MM.1S (cell line): ENCODE measurements around the gene TMEM273.

Experiments
- DNase-seq: peaks from one replicate; pipeline ENCODE4 v3.0.0-alpha.2; 2015
- H2AFZ ChIP-seq: fragments of 300-600 bp; sonication (generic); 2 replicates; pipeline ENCODE4 v1.6.0; 2016; ENCODE audit warnings: antibody characterized with exemption, low read length
- H3F3A ChIP-seq: fragments of 300-600 bp; sonication (generic); 2 replicates; pipeline ENCODE4 v1.6.1; 2016; ENCODE audit warnings: mild to moderate bottlenecking, antibody characterized with exemption, low read length, moderate library complexity, mixed read lengths; ENCODE audit not compliant: insufficient read depth
- H3K27ac ChIP-seq: fragments of 300-600 bp; sonication (generic); 2 replicates; pipeline ENCODE4 v1.5.1; 2016; ENCODE audit warnings: mild to moderate bottlenecking, low read length
- H3K27me3 ChIP-seq: fragments of 300-600 bp; sonication (generic); replicated peaks from 2 replicates; pipeline ENCODE4 v1.6.0; 2016; ENCODE audit warnings: low read length; ENCODE audit not compliant: insufficient read depth
- H3K36me3 ChIP-seq: fragments of 300-600 bp; sonication (generic); replicated peaks from 2 replicates; pipeline ENCODE4 v1.6.1; 2016; ENCODE audit warnings: mild to moderate bottlenecking, low read length, mixed read lengths; ENCODE audit not compliant: insufficient read depth
- H3K4me1 ChIP-seq: fragments of 300-600 bp; sonication (generic); 2 replicates; pipeline ENCODE4 v1.6.1; 2016; ENCODE audit warnings: low read length, mixed read lengths
- H3K4me2 ChIP-seq: fragments of 300-600 bp; sonication (generic); 2 replicates; pipeline ENCODE4 v1.6.0; 2016; ENCODE audit warnings: low read depth, low read length
- H3K4me3 ChIP-seq: fragments of 300-600 bp; sonication (generic); 2 replicates; pipeline ENCODE4 v1.5.1; 2016; ENCODE audit warnings: low read length, mixed read lengths
- H3K79me2 ChIP-seq: fragments of 300-600 bp; sonication (generic); 2 replicates; pipeline ENCODE4 v1.6.1; 2016; ENCODE audit warnings: mixed run types, low read length, mixed read lengths
- H3K9ac ChIP-seq: fragments of 300-600 bp; sonication (generic); 2 replicates; pipeline ENCODE4 v1.6.1; 2016; ENCODE audit warnings: low read length, mixed read lengths
- H3K9me2 ChIP-seq: fragments of 300-600 bp; sonication (generic); replicated peaks from 2 replicates; pipeline ENCODE4 v1.6.1; 2016; ENCODE audit warnings: mild to moderate bottlenecking, low read length, mixed read lengths; ENCODE audit not compliant: insufficient read depth
- H3K9me3 ChIP-seq: fragments of 300-600 bp; sonication (generic); replicated peaks from 2 replicates; pipeline ENCODE4 v1.6.1; 2016; ENCODE audit warnings: mild to moderate bottlenecking, low read length, mixed read lengths; ENCODE audit not compliant: insufficient read depth
- H4K20me1 ChIP-seq: fragments of 300-600 bp; sonication (generic); 2 replicates; pipeline ENCODE4 v1.6.1; 2016; ENCODE audit warnings: mild to moderate bottlenecking, low read length, moderate library complexity, mixed read lengths; ENCODE audit not compliant: insufficient read depth
- CTCF ChIP-seq: fragments of 300-600 bp; sonication (generic); IDR thresholded peaks from 2 replicates; pipeline ENCODE4 v1.5.1; 2016; ENCODE audit warnings: antibody characterized with exemption, low read length, mixed read lengths
- EZH2 ChIP-seq: fragments of 300-600 bp; sonication (generic); optimal IDR thresholded peaks from 2 replicates; pipeline ENCODE3; 2017; ENCODE audit warnings: low read depth, mild to moderate bottlenecking, antibody characterized with exemption, low read length, mixed read lengths
- EZH2phosphoT487 ChIP-seq: fragments of 300-600 bp; sonication (generic); IDR thresholded peaks from 2 replicates; pipeline ENCODE4 v1.6.1; 2018; ENCODE audit warnings: antibody characterized with exemption, low read length

Gene TMEM273

DNA sequence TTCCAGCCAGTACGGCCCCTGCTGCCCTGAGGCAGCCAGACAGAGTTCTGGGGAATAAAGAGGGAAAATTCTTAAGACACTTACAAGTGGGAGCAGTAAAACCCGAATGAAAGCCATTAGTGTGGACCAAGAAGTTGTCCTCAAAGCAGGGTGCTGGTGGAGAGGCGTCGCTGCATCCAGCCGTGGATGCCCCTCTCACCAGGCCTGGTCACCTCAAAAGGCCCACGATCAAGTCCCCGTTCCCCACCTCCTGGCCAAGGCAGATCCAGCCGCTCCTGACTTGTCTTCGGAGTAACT, 73.5 kb downstream of the TMEM273 start:
- Histone ChIP-seq H3K27me3 (no peaks in the 10 kb centered on the region), H3K9ac (no peak overlapping the region), H3K9me3 (no peaks in the 10 kb centered on the region), H3K79me2 (no peaks in the 10 kb centered on the region), H3F3A (no peaks in the 10 kb centered on the region), H2AFZ (no peak overlapping the region), H3K4me3 (no peak overlapping the region), H4K20me1 (no peaks in the 10 kb centered on the region), H3K9me2 (no peaks in the 10 kb centered on the region), H3K27ac (no peak overlapping the region), H3K4me1 (no peaks in the 10 kb centered on the region), H3K36me3 (no peaks in the 10 kb centered on the region), H3K4me2 (no peak overlapping the region)
- DNase-seq, result no peak
- TF ChIP-seq CTCF, result no peak
- TF ChIP-seq EZH2phosphoT487, result no peak
- TF ChIP-seq EZH2, result no peak

GRCh38 chr10:49113741-49114141, 74.5 kb downstream of the TMEM273 start:
- DNase-seq, result no peak
- H3K4me3 ChIP-seq, result no peak overlapping the region
- H2AFZ ChIP-seq, result no peak overlapping the region
- no peak overlapping the region for H3K4me2 ChIP-seq
- H3F3A ChIP-seq, result no peaks in the 10 kb centered on the region
- H3K9ac ChIP-seq, result no peak overlapping the region
- H3K4me1 ChIP-seq, result no peaks in the 10 kb centered on the region
- H3K27ac ChIP-seq, result no peak overlapping the region
- no peaks in the 10 kb centered on the region for H3K36me3 ChIP-seq
- no peak for TF ChIP-seq EZH2
- TF ChIP-seq EZH2phosphoT487, result no peak
- TF ChIP-seq CTCF, result no peak
- H3K27me3 ChIP-seq, result no peaks in the 10 kb centered on the region
- H3K79me2 ChIP-seq, result no peaks in the 10 kb centered on the region
- no peaks in the 10 kb centered on the region for H3K9me2 ChIP-seq
- H3K9me3 ChIP-seq, result no peaks in the 10 kb centered on the region
- no peaks in the 10 kb centered on the region for H4K20me1 ChIP-seq

- H3K9ac ChIP-seq, result no peak overlapping the region
- no peak overlapping the region for H3K4me2 ChIP-seq
- no peaks in the 10 kb centered on the region for H3K9me3 ChIP-seq
- H4K20me1 ChIP-seq, result no peaks in the 10 kb centered on the region
- no peaks in the 10 kb centered on the region for H3K9me2 ChIP-seq
- no peaks in the 10 kb centered on the region for H3K4me1 ChIP-seq
- no peak overlapping the region for H3K27ac ChIP-seq
- no peaks in the 10 kb centered on the region for H3K79me2 ChIP-seq
- no peak for DNase-seq
- H3K4me3 ChIP-seq, result no peak overlapping the region
- TF ChIP-seq CTCF (no peak), EZH2 (no peak), EZH2phosphoT487 (no peak)
- no peaks in the 10 kb centered on the region for H3K36me3 ChIP-seq
- no peaks in the 10 kb centered on the region for H3F3A ChIP-seq
- no peaks in the 10 kb centered on the region for H3K27me3 ChIP-seq
- no peak overlapping the region for H2AFZ ChIP-seq
Measured at GRCh38 chr10:49112851-49113250, 75.3 kb downstream of the TMEM273 start.
